HepG2 (cell line): ENCODE measurements around the gene RAB40C. TPM values are rescaled to one million over a fixed set of nuclear protein-coding genes. Genes with fewer than 3 reads are reported as not detected.

Experiments used
- DBP ChIP-seq: sonication (generic); formaldehyde crosslinking; IDR thresholded peaks from 2 replicates; pipeline ENCODE4 v1.4.0; 2020; ENCODE audit warnings: missing genetic modification reagents; ENCODE audit errors: not compliant biosample characterization
- GZF1 ChIP-seq: sonication (generic); formaldehyde crosslinking; IDR thresholded peaks from 2 replicates; pipeline ENCODE4 v1.5.1; 2020; ENCODE audit warnings: mild to moderate bottlenecking, missing genetic modification reagents
- HMGXB4 ChIP-seq, 2 experiments: sonication (generic) in 1 of 2; formaldehyde crosslinking in 1 of 2; IDR thresholded peaks; 2 replicates each; pipeline versions ENCODE4 v1.4.0 to v1.6.1; 2018 to 2020; ENCODE audit warnings: missing genetic modification reagents in 2 of 2, borderline replicate concordance in 1 of 2, low read depth in 1 of 2, mild to moderate bottlenecking in 1 of 2, missing biosample characterization in 1 of 2
- MED1 ChIP-seq: sonication (generic); formaldehyde crosslinking; IDR thresholded peaks from 2 replicates; pipeline ENCODE4 v1.4.0; 2020; ENCODE audit warnings: missing genetic modification reagents
- MXI1 ChIP-seq: IDR thresholded peaks from 3 replicates; pipeline ENCODE4 v1.6.1; 2012; ENCODE audit warnings: low read depth, low read length, inconsistent platforms, borderline replicate concordance
- NR2C2 ChIP-seq: sonication (generic); formaldehyde crosslinking; IDR thresholded peaks from 2 replicates; pipeline ENCODE4 v1.4.0; 2020; ENCODE audit warnings: missing genetic modification reagents, mild to moderate bottlenecking, moderate library complexity, borderline replicate concordance
- POLR2AphosphoS5 ChIP-seq: IDR thresholded peaks from 2 replicates; pipeline ENCODE4 v1.6.1; 2012; ENCODE audit warnings: low read depth, low read length
- SOX6 ChIP-seq, 2 experiments: fragments of 450-650 bp in 1 of 2; sonication (generic) in 1 of 2; formaldehyde crosslinking in 1 of 2; IDR thresholded peaks; 2 replicates each; pipeline versions ENCODE4 v1.4.0 to v1.6.1; 2017 to 2020; ENCODE audit warnings: antibody characterized with exemption in 1 of 2, mild to moderate bottlenecking in 1 of 2, missing genetic modification reagents in 1 of 2
- ZNF101 ChIP-seq: sonication (generic); formaldehyde crosslinking; IDR thresholded peaks from 2 replicates; pipeline ENCODE4 v1.4.0; 2020; ENCODE audit warnings: mild to moderate bottlenecking, low read depth, missing genetic modification reagents, borderline replicate concordance
- ZNF205 ChIP-seq: IDR thresholded peaks from 2 replicates; pipeline ENCODE4 v1.6.1; 2018; ENCODE audit warnings: missing biosample characterization, missing genetic modification reagents
- ZNF232 ChIP-seq: sonication (generic); formaldehyde crosslinking; IDR thresholded peaks from 2 replicates; pipeline ENCODE4 v1.4.0; 2020; ENCODE audit warnings: missing genetic modification reagents, borderline replicate concordance
- ZNF280D ChIP-seq: sonication (generic); formaldehyde crosslinking; IDR thresholded peaks from 2 replicates; pipeline ENCODE4 v1.5.1; 2020; ENCODE audit warnings: mild to moderate bottlenecking, missing genetic modification reagents
- ZNF317 ChIP-seq: sonication (generic); formaldehyde crosslinking; IDR thresholded peaks from 2 replicates; pipeline ENCODE4 v1.5.0; 2020; ENCODE audit warnings: mild to moderate bottlenecking, missing genetic modification reagents
- ZNF451 ChIP-seq: sonication (generic); formaldehyde crosslinking; IDR thresholded peaks from 2 replicates; pipeline ENCODE4 v1.5.0; 2020; ENCODE audit warnings: mild to moderate bottlenecking, missing genetic modification reagents
- ZNF549 ChIP-seq: sonication (generic); formaldehyde crosslinking; IDR thresholded peaks from 2 replicates; pipeline ENCODE4 v1.5.0; 2020; ENCODE audit warnings: missing genetic modification reagents
- ZNF703 ChIP-seq: sonication (generic); formaldehyde crosslinking; IDR thresholded peaks from 2 replicates; pipeline ENCODE4 v1.5.1; 2020; ENCODE audit warnings: missing genetic modification reagents, mild to moderate bottlenecking, moderate library complexity, borderline replicate concordance
- ZNF772 ChIP-seq: sonication (generic); formaldehyde crosslinking; IDR thresholded peaks from 2 replicates; pipeline ENCODE4 v1.5.0; 2020; ENCODE audit warnings: mild to moderate bottlenecking, missing genetic modification reagents
- ZNF784 ChIP-seq: sonication (generic); formaldehyde crosslinking; IDR thresholded peaks from 2 replicates; pipeline ENCODE4 v1.5.1; 2020; ENCODE audit warnings: missing genetic modification reagents, mild to moderate bottlenecking, borderline replicate concordance
- ZSCAN20 ChIP-seq: sonication (generic); formaldehyde crosslinking; IDR thresholded peaks from 2 replicates; pipeline ENCODE4 v1.4.0; 2020; ENCODE audit warnings: missing genetic modification reagents, mild to moderate bottlenecking, borderline replicate concordance
- polyA plus RNA-seq, 8 experiments: library from polyadenylated mRNA; depleted of rRNA in 3 of 8; stranded (reverse) in 7 of 8; unstranded in 1 of 8; fragments of >200 nt; fragmentation: Illumina TruSeq in 4 of 8; extraction: Trizol in 4 of 8; gene quantifications; 2 replicates each; pipeline versions ENCODE4 v1.2.1 to v1.2.3, GENCODE V29; 2011 to 2016; ENCODE audit warnings: low read depth in 4 of 8, missing spikeins in 1 of 8, mixed read lengths in 1 of 8; ENCODE audit not compliant: insufficient read depth in 1 of 8
- total RNA-seq, 5 experiments: library from RNA; depleted of rRNA; stranded (reverse); fragments of >200 nt; fragmentation: Illumina TruSeq; extraction: Trizol; gene quantifications; 2 replicates each; pipeline ENCODE4 v1.2.3, GENCODE V29; 2016; ENCODE audit warnings: low read depth in 1 of 5

Gene RAB40C
- total and polyA plus RNA-seq, 2 of the 13 experiments (the other 11 are each of a cell fraction or from before 2014, with no cell fraction given): 7.7 to 11.5 TPM

GRCh38 chr16:629833-630248 is 40.0 kb downstream of the RAB40C start (continued):
- TF ChIP-seq DBP (CRISPR knock-in tag) (no peak), POLR2AphosphoS5 (peak; percentile 26; the same call in 1 of the 2 replicates), ZNF232 (no peak), ZNF101 (CRISPR knock-in tag) (0 out of 2 replicates have a peak, but pooled peaks have one; percentile 23), ZSCAN20 (no peak), MXI1 (0 out of 3 replicates have a peak, but pooled peaks have one; percentile 4), MED1 (CRISPR knock-in tag) (no peak), NR2C2 (CRISPR knock-in tag) (peak; percentile 72), HMGXB4 (CRISPR knock-in tag; IDR thresholded peaks at IDR 0.05; ENCODE audit: borderline replicate concordance in 1 of 2, low read depth in 1 of 2) (no peak), ZNF549 (CRISPR knock-in tag) (no peak), ZNF772 (no peak), ZNF317 (CRISPR knock-in tag) (no peak), ZNF451 (CRISPR knock-in tag) (no peak), GZF1 (CRISPR knock-in tag) (no peak), ZNF784 (CRISPR knock-in tag) (no peak), ZNF205 (no peak), ZNF280D (no peak), ZNF703 (CRISPR knock-in tag) (no peak), SOX6 (IDR thresholded peaks at IDR 0.05) (no peak), SOX6 (CRISPR knock-in tag; IDR thresholded peaks at IDR 0.05) (no peak)
